ENCODE data around the gene MTAP.

The MTAP gene

DNA sequence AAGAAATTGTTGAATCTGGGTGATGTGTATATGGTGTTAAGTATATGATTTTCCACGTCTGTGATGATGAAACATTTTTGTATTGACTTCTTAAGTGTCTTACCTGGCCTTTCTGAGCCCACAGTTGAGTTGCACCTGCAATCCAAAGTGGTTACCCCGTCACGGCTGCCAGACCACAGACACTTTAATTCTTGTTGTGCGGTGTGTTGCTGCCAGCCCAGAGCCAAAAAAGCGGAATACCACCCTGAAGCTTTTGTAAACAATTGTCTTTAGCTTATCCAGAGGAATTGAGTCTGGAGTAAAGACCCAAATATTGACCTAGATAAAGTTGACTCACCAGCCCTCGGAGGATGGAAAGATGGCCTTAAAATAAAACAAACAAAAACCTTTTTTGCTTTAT lies 35.1 kb downstream of the MTAP start:
- Mint-ChIP-seq H3K27ac (no peak overlapping the region), H3K9me3 (peaks cover 43% of the 10 kb centered on the region), H3K36me3 (ENCODE audit: low read depth) (peaks cover 100% of the 10 kb centered on the region), H3K4me1 (no peaks in the 10 kb centered on the region), H3K27me3 (ENCODE audit: low read depth) (no peaks in the 10 kb centered on the region), H3K4me3 (no peak overlapping the region)
- TF ChIP-seq, protein P1, sequence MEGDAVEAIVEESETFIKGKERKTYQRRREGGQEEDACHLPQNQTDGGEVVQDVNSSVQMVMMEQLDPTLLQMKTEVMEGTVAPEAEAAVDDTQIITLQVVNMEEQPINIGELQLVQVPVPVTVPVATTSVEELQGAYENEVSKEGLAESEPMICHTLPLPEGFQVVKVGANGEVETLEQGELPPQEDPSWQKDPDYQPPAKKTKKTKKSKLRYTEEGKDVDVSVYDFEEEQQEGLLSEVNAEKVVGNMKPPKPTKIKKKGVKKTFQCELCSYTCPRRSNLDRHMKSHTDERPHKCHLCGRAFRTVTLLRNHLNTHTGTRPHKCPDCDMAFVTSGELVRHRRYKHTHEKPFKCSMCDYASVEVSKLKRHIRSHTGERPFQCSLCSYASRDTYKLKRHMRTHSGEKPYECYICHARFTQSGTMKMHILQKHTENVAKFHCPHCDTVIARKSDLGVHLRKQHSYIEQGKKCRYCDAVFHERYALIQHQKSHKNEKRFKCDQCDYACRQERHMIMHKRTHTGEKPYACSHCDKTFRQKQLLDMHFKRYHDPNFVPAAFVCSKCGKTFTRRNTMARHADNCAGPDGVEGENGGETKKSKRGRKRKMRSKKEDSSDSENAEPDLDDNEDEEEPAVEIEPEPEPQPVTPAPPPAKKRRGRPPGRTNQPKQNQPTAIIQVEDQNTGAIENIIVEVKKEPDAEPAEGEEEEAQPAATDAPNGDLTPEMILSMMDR (IDR thresholded peaks at IDR 0.05; ENCODE audit: unreplicated experiment in 3 of 3) = no peak

- TF ChIP-seq, protein P1 (IDR thresholded peaks at IDR 0.05; ENCODE audit: unreplicated experiment in 3 of 3) = no peak
- H3K4me1 Mint-ChIP-seq = no peaks in the 10 kb centered on the region
- H3K9me3 Mint-ChIP-seq = peaks cover 72% of the 10 kb centered on the region
- H3K4me3 Mint-ChIP-seq = no peak overlapping the region
- peaks cover 100% of the 10 kb centered on the region for H3K36me3 Mint-ChIP-seq (ENCODE audit: low read depth)
- no peak overlapping the region for H3K27ac Mint-ChIP-seq
- no peaks in the 10 kb centered on the region for H3K27me3 Mint-ChIP-seq (ENCODE audit: low read depth)
These were observed 38.2 kb downstream of the MTAP start for GRCh38 chr9:21840647-21841046.

GRCh38 chr9:21841133-21841532 lies 38.7 kb downstream of the MTAP start:
- Mint-ChIP-seq H3K27ac (no peak overlapping the region), H3K36me3 (ENCODE audit: low read depth) (peaks cover 100% of the 10 kb centered on the region), H3K9me3 (peaks cover 77% of the 10 kb centered on the region), H3K27me3 (ENCODE audit: low read depth) (no peaks in the 10 kb centered on the region), H3K4me1 (no peaks in the 10 kb centered on the region), H3K4me3 (no peak overlapping the region)
- TF ChIP-seq, protein P1 (IDR thresholded peaks at IDR 0.05; ENCODE audit: unreplicated experiment in 3 of 3) = no peak

DNA sequence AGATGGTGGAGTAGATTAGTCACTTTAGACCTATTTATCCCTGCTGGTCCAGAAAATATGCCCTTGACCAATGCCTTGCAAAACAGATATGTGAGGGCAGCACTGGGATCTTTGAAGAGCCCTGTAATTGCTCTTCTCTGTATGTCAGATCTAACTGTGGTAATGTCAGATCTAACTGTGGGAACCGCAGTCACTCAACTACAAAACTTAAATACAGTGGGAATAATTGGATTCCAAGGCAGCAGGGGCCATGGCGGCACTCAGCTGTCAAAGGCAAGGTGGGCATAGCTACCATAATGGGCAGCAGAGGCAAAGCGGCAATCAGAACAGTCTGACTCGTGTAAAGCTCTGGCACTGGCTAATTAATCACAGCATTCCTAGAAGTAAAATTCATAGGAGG lies 46.2 kb downstream of the MTAP start:
- Mint-ChIP-seq H3K4me3 (no peak overlapping the region), H3K9me3 (peaks cover 55% of the 10 kb centered on the region), H3K36me3 (ENCODE audit: low read depth) (peaks cover 100% of the 10 kb centered on the region), H3K4me1 (no peaks in the 10 kb centered on the region), H3K27ac (no peak overlapping the region), H3K27me3 (ENCODE audit: low read depth) (no peaks in the 10 kb centered on the region)
- TF ChIP-seq, protein P1 (IDR thresholded peaks at IDR 0.05; ENCODE audit: unreplicated experiment in 3 of 3) = no peak

DNA sequence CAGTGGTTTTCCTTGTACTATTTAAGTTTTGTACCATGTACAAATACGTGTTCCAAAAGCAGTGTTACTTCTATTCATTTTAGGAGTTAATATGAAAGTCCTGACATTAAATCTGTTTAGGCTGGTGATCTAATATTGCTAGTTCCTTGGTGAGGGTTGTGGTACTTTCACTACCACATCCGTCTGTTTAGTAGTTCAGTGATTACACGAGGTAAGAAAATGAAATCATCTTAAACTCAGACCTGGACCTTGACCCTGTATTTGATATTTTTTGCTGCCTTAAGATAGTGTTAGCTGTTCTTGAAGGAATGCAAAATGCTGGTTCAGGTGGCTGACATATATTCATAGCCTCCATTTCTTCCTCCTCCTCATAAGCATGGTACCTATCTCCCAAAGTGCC lies 50.3 kb downstream of the MTAP start:
- H3K36me3 Mint-ChIP-seq (ENCODE audit: low read depth) = peaks cover 95% of the 10 kb centered on the region
- H3K27me3 Mint-ChIP-seq (ENCODE audit: low read depth) = no peaks in the 10 kb centered on the region
- H3K4me1 Mint-ChIP-seq = no peaks in the 10 kb centered on the region
- no peak overlapping the region for H3K27ac Mint-ChIP-seq
- peaks cover 17% of the 10 kb centered on the region for H3K9me3 Mint-ChIP-seq
- TF ChIP-seq, protein P1 (IDR thresholded peaks at IDR 0.05; ENCODE audit: unreplicated experiment in 3 of 3) = no peak
- no peak overlapping the region for H3K4me3 Mint-ChIP-seq

DNA sequence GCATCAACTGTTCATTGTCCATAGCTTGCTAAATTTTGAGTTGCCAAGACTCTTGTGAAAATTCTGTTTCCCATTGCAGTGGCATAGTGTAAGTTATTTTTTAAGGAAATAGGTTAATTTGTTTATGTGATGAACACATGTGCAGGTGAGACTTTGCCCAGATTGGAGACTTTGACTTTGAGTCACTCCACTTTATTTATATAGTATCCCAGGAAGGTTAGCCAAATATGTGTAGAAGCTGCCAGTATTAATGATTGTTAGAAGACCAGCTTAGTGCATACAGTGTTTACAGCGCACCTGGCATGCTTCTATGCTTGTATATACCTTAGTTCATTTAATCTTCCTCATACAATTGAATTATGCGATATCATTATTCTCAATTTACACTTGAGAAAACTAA lies 51.0 kb downstream of the MTAP start:
- no peak overlapping the region for H3K27ac Mint-ChIP-seq
- H3K27me3 Mint-ChIP-seq (ENCODE audit: low read depth) = no peaks in the 10 kb centered on the region
- no peaks in the 10 kb centered on the region for H3K4me1 Mint-ChIP-seq
- H3K9me3 Mint-ChIP-seq = peaks cover 11% of the 10 kb centered on the region
- H3K4me3 Mint-ChIP-seq = no peak overlapping the region
- TF ChIP-seq, protein P1 (IDR thresholded peaks at IDR 0.05; ENCODE audit: unreplicated experiment in 3 of 3) = no peak
- H3K36me3 Mint-ChIP-seq (ENCODE audit: low read depth) = peaks cover 95% of the 10 kb centered on the region
